A673 (cell line): ENCODE data around the gene CDC42EP3.

ENCODE experiments used
- CTCF ChIP-seq: fragments of 300-800, 200-600 bp; sonication (generic); conservative IDR thresholded peaks from 2 replicates; pipeline ENCODE4 v1.5.1; 2017; ENCODE audit warnings: low read depth, mild to moderate bottlenecking, antibody characterized with exemption, low read length, moderate library complexity, mixed read lengths
- EZH2 ChIP-seq: fragments of 200-600 bp; sonication (generic); IDR thresholded peaks from 2 replicates; pipeline ENCODE4 v1.6.1; 2017; ENCODE audit warnings: borderline replicate concordance, low read depth, mild to moderate bottlenecking, mixed read lengths, antibody characterized with exemption, low read length; ENCODE audit not compliant: poor library complexity, severe bottlenecking

GRCh38 chr2:37623406-37623805 lies 48.0 kb downstream of the CDC42EP3 start:
- no peak for TF ChIP-seq CTCF
- TF ChIP-seq EZH2, result no peak
